Activated T-helper 1 cell treated with anti-CD3 and anti-CD28 coated beads, Interleukin-12 subunit alpha, Interleukin-12 subunit beta, Interleukin-2, Interleukin-4 antibody, amounts not matched to agents 30 ng/mL and 10 ng/mL and 1 ng/mL, durations not matched to agents 14 hours and 24 hours and 36 hours (primary cell): ENCODE data around the gene CACNA1C. TPM values are rescaled to one million over a fixed set of nuclear protein-coding genes. Genes with fewer than 3 reads are reported as not detected.
A peak's percentile ranks its signal among the peaks of the same experiment; 100 is the strongest.

Experiments
- DNase-seq: peaks from one replicate; pipeline ENCODE4 v3.0.0; 2021; ENCODE audit warnings: low spot score
- H3K27ac Mint-ChIP-seq: one replicate; pipeline ENCODE4 v1.8.0; 2021; ENCODE audit warnings: mild to moderate bottlenecking, mixed read lengths
- H3K27me3 Mint-ChIP-seq: one replicate; pipeline ENCODE4 v1.8.0; 2022; ENCODE audit warnings: mild to moderate bottlenecking, moderate library complexity, mixed read lengths; ENCODE audit not compliant: insufficient read depth
- H3K36me3 Mint-ChIP-seq: one replicate; pipeline ENCODE4 v1.8.0; 2021; ENCODE audit warnings: low read depth, mixed read lengths
- H3K4me1 Mint-ChIP-seq: one replicate; pipeline ENCODE4 v1.8.0; 2021; ENCODE audit warnings: low read depth, mixed read lengths
- H3K4me3 Mint-ChIP-seq: one replicate; pipeline ENCODE4 v1.8.0; 2021; ENCODE audit warnings: mild to moderate bottlenecking, moderate library complexity, mixed read lengths
- H3K9me3 Mint-ChIP-seq: one replicate; pipeline ENCODE4 v1.8.0; 2021; ENCODE audit warnings: mixed read lengths
- intact Hi-C: fragments of 100-400 bp; cut with micrococcal nuclease; formaldehyde crosslinking; loops from one replicate; pipeline ENCODE4 v1.15.1; 2024
- total RNA-seq: library from RNA; stranded (reverse); gene quantifications from 2 replicates; pipeline ENCODE4 v1.2.3, GENCODE V29; 2022

The CACNA1C gene
- total RNA-seq = 0.18 and 0.27 TPM in 2 replicates

DNA sequence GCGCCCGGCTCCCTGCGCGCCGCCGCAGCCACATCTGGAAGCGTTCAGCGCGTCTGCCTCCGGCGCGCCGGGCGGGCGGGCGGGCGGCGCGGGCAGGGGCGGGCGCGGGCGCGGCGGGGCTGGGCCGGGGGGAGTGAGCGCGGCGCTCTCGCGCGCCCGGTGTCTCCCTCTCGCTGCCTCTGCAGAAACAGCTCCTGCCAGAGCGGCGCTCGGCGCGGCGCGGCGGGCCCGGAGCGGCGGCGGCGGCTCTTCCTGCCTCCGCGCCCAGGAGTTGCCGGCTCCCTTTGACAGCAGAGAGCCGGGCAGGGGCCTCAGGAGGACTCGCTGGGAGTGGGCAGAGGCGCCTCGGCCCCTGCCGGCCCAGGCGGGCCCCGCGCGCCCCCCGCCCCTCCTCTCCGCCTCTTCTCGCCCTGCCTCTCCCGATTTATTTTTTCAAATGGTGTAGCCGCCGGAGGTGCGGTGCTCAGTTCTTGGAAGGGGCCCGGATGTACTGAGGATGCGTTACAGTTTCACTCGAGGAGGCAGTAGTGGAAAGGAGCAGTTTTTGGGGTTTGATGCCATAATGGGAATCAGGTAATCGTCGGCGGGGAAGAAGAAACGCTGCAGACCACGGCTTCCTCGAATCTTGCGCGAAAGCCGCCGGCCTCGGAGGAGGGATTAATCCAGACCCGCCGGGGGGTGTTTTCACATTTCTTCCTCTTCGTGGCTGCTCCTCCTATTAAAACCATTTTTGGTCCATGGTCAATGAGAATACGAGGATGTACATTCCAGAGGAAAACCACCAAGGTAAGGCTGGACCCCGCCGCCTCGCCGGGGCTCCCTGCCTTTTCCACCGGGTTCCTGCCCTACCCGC, at the start of gene CACNA1C:
TSS of gene CACNA1C (plus strand) at position 162 of the 853 bp plus-strand sequence. CDS start at position 738, 576 bp downstream.
- no peaks in the 10 kb centered on the region for H3K9me3 Mint-ChIP-seq
- no peak within 1 kb of the TSS for H3K27ac Mint-ChIP-seq
- peaks cover 10% of the 10 kb centered on the region for H3K4me1 Mint-ChIP-seq
- H3K36me3 Mint-ChIP-seq = peaks cover 1% of the 10 kb centered on the region
- peak within 1 kb of the TSS; percentile 80 for H3K4me3 Mint-ChIP-seq
- DNase-seq = peak; percentile 34
- peaks cover 82% of the 10 kb centered on the region for H3K27me3 Mint-ChIP-seq
- intact Hi-C loops = no loop called here

DNA sequence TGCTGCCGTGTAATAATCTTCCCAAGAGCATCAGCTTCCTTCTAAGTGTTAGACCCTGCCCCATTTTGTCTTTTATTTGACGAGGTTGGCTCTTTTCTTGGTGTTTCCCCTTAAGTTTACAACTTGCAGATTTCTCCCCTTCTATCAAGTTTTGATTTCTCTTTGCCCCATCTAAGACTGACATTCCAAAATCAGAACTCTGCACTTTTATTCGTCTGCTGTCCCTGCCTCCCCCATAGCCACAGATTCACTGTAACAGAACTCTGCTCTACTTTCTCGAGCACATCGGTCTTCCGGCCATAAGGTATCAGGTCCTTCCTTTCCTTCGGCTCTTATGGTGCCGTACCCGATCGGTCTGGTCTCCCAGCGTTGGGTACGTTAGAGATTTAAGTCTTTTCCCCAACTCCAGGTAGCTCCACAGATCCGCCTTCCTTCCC, 49.1 kb upstream of the CACNA1C start:
- Mint-ChIP-seq H3K27me3 (peaks cover 1% of the 10 kb centered on the region), H3K27ac (peak overlapping the region; percentile 95)
- intact Hi-C loops = loop anchor here (1.0 to 10.0 kb wide), 10 partner anchors 32 to 1451 kb away; partner anchors contain the start of genes FBXL14, ITFG2, RAD52 and TULP3

DNA sequence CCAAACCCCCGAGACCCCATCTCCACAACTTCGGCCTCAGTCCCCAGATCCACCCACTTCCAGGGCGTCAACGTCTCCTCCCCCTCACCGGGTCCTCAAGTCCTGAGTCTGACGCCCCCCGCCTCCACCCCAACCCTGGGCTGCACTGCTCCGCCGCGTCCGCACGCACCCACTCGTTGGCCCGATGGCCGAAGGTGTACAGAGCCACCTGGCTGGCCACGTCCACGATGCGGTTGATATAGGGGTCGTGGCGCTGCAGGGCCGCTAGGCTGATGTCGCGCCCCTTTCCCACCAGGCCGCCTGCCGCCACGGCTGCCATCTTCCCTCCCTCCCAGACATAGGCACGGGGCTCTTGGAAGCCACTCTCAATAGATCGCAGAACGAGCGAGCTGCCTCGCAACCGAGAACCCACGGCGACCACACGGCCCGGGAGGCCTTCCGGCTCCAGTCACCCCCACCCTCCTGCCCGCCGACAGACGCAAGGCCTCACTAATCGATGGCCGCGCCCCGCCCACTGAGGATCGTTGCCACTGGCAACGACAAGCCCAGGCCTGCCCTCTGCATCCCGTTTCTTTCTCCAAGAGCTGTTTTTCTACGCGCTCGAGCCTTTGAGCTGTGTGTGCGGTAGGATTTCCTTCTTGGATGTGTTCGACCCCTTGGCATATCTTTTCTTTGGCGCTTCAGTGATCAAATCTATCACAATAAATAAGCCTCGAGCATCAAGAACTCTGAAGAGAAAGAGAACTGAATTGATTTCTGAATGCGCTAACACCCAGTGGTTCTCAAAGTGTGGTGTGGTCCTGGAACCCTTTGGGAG, 48.5 kb upstream of the CACNA1C start, which contains the start of gene DCP1B:
TSS of gene DCP1B (minus strand) at position 345 of the 817 bp plus-strand sequence. CDS start at position 319, 26 bp downstream.
- Mint-ChIP-seq H3K4me1 (peaks cover 31% of the 10 kb centered on the region), H3K4me3 (peak within 1 kb of the TSS; percentile 97), H3K36me3 (peaks cover 3% of the 10 kb centered on the region), H3K9me3 (no peaks in the 10 kb centered on the region), H3K27ac (peak within 1 kb of the TSS; percentile 95), H3K27me3 (peaks cover 3% of the 10 kb centered on the region)
- intact Hi-C loops = loop anchor here (1.0 to 10.0 kb wide), 10 partner anchors 31 to 1452 kb away; partner anchors contain the start of genes FBXL14, ITFG2, RAD52 and TULP3
- DNase-seq = peak; percentile 93

More for the DNA sequence above, 49.1 kb upstream of the CACNA1C start:
- DNase-seq = no peak
- Mint-ChIP-seq H3K36me3 (peaks cover 3% of the 10 kb centered on the region), H3K4me3 (peak overlapping the region; percentile 97), H3K9me3 (no peaks in the 10 kb centered on the region), H3K4me1 (peaks cover 31% of the 10 kb centered on the region)

DNA sequence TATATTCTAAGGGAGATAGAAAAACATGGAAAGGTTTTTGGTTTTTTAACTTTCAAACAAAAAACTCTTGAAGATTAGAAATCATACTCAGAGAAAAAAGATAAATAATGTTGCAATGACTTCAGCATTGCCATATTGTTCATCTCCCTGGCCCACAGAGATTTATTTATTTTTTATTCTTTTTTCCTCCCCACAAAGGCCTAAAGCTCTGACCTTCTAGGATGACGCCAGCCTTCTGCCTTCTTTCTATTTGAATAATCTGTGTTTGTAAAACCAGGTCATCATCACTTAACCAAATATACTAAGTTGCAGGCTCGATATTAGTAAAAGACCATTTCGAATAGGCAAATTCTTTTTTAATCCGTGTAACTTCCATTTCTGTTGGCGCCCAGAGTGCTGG, 44.1 kb upstream of the CACNA1C start:
- Mint-ChIP-seq H3K9me3 (no peaks in the 10 kb centered on the region), H3K27ac (no peak overlapping the region), H3K27me3 (peaks cover 17% of the 10 kb centered on the region), H3K4me3 (no peak overlapping the region), H3K4me1 (peaks cover 18% of the 10 kb centered on the region), H3K36me3 (peaks cover 2% of the 10 kb centered on the region)
- intact Hi-C loops = loop anchor here (10.0 kb wide), 1 partner anchor 686 kb away; no protein-coding TSS in a partner anchor
- no peak for DNase-seq

DNA sequence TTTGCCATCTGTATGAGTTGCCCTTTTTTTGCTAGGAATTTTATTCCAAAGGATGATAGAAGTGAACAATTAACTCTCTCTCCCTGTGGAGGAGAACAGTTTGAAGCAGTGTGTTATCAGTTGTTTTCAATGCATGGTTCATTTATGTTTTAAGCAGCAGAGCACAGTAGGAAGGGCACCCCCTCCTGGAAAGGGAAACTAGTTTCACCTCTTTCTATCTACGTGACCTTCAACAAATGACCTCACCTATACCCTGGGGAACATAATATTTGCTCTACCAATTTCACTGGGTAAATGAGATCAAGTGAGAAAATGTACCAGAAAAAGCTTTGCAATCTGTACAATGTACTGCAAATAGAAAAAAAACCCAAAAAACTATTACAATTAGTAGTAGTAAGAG, 43.2 kb upstream of the CACNA1C start:
- no peaks in the 10 kb centered on the region for H3K9me3 Mint-ChIP-seq
- peaks cover 11% of the 10 kb centered on the region for H3K4me1 Mint-ChIP-seq
- no peak overlapping the region for H3K27ac Mint-ChIP-seq
- no peak overlapping the region for H3K4me3 Mint-ChIP-seq
- no peaks in the 10 kb centered on the region for H3K36me3 Mint-ChIP-seq
- intact Hi-C loops = loop anchor here (10.0 kb wide), 1 partner anchor 685 kb away; no protein-coding TSS in a partner anchor
- H3K27me3 Mint-ChIP-seq = peaks cover 17% of the 10 kb centered on the region
- DNase-seq = no peak

DNA sequence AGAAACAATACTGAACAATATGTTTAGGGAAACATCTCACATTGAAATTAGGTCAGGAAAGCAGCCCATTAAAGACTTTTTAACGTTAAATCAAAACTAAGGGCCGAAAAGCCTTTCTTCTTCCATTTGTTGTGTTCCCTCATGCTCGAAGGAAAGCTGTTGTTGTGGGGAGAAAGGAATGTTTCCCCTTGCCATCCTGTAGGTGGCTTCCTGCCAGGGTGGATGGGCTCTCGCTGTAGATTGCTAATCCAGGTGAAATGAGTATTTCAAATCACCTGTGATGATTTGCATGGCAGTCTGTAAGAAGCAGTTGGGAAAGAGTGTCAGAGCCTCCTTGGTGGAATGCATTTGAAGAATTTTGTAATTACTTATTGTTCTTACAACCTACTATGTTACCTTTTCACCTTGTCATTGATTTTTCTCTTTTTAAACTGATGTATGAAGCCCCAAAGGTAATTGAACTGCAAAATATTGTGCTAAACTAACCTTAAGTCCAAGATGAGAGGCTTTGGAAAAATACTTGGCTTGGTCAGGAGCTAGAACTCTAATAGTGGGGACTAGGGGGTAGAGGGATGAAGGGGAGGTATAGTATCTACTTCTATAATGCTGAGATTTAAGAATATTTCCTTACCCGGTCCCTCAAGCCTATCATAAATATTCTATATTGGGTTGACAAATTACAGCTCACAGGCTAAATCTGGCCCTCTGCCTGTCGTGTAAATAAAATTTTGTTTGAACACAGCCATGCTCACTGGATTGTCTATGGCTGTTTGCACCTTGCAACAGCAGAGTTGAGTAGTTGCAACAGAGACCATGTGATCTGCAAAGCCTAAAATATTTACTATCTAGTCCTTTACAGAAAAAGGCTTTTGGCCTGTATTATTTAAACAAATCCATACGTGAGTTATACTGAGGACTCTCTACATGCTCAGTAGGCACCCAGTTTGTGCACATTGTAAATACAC, 40.9 kb upstream of the CACNA1C start:
- intact Hi-C loops = no loop called here

DNA sequence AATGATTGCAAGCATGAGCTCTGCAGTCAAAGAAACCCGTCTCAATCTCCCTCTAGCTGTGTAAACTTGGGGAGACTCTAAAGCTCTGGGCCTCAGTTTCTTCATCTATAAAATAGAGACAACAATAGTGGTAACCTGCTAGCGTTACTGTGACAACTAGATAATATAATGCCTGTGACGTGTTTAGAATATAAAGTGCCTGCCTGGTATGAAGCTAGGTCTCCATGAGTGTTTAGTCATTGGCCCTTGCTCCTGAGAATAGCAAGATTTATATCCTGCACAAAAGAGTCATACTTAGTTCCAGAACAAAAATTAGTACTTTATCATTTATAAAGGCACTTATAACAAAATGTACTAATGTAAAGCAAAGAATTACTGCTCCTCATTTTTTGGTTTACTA, 39.7 kb upstream of the CACNA1C start:
- DNase-seq = no peak
- Mint-ChIP-seq H3K27ac (no peak overlapping the region), H3K4me1 (peaks cover 6% of the 10 kb centered on the region), H3K9me3 (no peaks in the 10 kb centered on the region), H3K4me3 (no peak overlapping the region), H3K36me3 (no peaks in the 10 kb centered on the region), H3K27me3 (peaks cover 21% of the 10 kb centered on the region)
- intact Hi-C loops = no loop called here

More for the DNA sequence above, 40.9 kb upstream of the CACNA1C start:
- no peak for DNase-seq
- Mint-ChIP-seq H3K36me3 (no peaks in the 10 kb centered on the region), H3K27ac (no peak overlapping the region), H3K4me1 (peaks cover 6% of the 10 kb centered on the region), H3K27me3 (peaks cover 17% of the 10 kb centered on the region), H3K9me3 (no peaks in the 10 kb centered on the region), H3K4me3 (no peak overlapping the region)

DNA sequence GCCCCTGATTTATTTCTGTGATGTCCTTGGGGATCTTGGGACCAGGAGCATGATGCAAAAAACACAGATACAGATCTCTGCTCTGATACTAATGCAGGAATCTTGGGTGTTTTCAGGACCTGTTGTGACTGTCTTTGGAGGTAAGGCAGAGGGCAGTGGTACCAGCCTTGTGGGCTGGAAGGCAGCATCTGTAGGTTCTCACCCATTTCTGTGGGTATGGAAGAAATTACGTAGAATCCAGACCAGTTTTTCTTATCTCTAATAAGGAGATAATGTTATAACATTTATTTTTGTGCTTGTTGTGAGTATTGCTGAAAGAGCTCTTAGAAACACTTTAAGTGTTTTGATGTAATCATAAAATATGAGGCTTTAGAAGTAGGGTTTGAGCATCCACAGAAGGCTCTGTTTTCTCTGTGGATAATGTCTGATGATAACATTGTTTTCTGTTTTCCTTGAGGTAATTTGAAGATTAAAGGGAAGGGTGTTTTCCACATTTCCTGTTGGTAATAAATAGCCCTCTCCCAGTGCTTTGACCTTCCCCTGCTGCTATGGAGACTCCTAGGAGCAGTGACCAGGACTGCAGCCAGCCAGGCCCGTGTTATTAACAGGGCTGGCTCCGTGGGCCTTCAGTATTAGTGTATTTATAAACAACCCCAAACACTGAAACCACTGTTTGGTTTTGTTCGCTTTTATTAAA, 39.1 kb upstream of the CACNA1C start:
- Mint-ChIP-seq H3K9me3 (no peaks in the 10 kb centered on the region), H3K4me1 (peaks cover 6% of the 10 kb centered on the region), H3K27me3 (peaks cover 20% of the 10 kb centered on the region), H3K27ac (no peak overlapping the region), H3K36me3 (no peaks in the 10 kb centered on the region), H3K4me3 (no peak overlapping the region)
- intact Hi-C loops = no loop called here
- no peak for DNase-seq

DNA sequence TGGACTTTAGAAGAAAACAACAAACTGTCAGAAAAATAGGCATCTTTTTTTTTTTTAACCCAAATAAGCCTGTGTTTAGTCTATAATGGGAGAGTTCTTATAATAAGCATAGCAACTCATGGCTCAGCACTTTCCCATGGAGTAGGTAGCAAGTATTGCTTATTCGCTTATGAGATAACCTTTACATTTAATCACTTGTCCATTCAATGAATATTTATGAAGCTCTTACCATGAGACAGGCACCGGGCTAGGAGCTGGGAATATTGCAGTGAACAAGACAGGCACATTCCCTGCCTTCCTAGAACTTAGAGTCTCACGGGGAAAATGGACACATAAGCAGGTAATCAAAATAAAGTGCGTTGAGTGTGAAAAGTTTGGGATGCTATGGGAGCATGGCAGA, 38.6 kb upstream of the CACNA1C start:
- Mint-ChIP-seq H3K4me3 (no peak overlapping the region), H3K4me1 (peaks cover 6% of the 10 kb centered on the region), H3K9me3 (no peaks in the 10 kb centered on the region), H3K27me3 (peaks cover 22% of the 10 kb centered on the region), H3K36me3 (no peaks in the 10 kb centered on the region), H3K27ac (no peak overlapping the region)
- no peak for DNase-seq
- intact Hi-C loops = no loop called here

DNA sequence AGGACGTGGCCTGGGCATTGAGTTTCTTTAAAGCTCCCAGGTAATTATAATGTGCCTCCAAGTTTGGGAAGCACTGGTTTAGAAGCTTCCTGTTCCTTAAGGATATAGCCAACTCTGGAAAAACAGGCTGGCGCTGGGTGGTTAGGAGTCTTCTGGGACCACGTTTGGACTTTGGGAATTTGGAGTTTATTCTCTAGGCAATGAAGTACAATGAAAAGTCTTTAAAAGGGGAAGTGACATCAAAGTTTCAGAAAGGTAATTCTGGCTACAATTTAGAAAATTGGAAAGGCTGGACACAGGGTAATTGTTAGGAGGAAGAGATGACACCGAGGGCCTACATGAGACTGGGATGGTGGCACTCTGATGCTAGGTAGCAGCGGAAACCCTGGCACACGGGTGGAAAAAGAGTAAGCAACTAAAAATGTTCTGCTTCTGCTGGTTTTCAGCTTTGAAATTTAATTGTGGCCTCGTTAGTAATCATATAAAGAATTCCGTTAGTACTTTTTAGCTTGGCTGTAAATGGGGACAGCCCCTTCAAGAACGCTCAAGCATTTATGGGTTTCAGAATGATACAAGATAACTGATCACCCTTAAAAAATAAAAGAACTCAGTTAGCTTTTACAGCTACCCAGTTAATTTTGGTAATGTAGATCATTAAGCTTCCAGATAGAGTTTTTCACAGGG, 35.8 kb upstream of the CACNA1C start:
- no peak for DNase-seq
- no peak overlapping the region for H3K4me3 Mint-ChIP-seq
- no peak overlapping the region for H3K27ac Mint-ChIP-seq
- no peaks in the 10 kb centered on the region for H3K9me3 Mint-ChIP-seq
- peaks cover 12% of the 10 kb centered on the region for H3K27me3 Mint-ChIP-seq
- intact Hi-C loops = no loop called here
- H3K36me3 Mint-ChIP-seq = no peaks in the 10 kb centered on the region
- no peaks in the 10 kb centered on the region for H3K4me1 Mint-ChIP-seq
